GM06990 (cell line): ENCODE results near the gene TDRD12.

Experiments used
- DNase-seq: peaks from one replicate; pipeline ENCODE4 v3.0.0-alpha.2; 2011; ENCODE audit not compliant: insufficient read length; ENCODE audit errors: extremely low read depth
- H3K27me3 ChIP-seq: replicated peaks from 2 replicates; pipeline ENCODE4 v1.6.0; 2011; ENCODE audit warnings: low read length; ENCODE audit not compliant: control insufficient read depth, insufficient read depth
- H3K36me3 ChIP-seq: 2 replicates; pipeline ENCODE4 v1.5.1; 2011; ENCODE audit warnings: low read length; ENCODE audit not compliant: control insufficient read depth, insufficient read depth
- H3K4me3 ChIP-seq: replicated peaks from 2 replicates; pipeline ENCODE4 v1.5.1; 2011; ENCODE audit warnings: low read depth, mild to moderate bottlenecking, control low read depth, low read length
- TF ChIP-seq, protein P1 (sequence below): IDR thresholded peaks from 2 replicates; pipeline ENCODE4 v1.5.1; 2011; ENCODE audit warnings: low read length, control low read depth, mild to moderate bottlenecking, inconsistent platforms; ENCODE audit not compliant: insufficient read depth, poor library complexity, severe bottlenecking

TDRD12 gene

DNA sequence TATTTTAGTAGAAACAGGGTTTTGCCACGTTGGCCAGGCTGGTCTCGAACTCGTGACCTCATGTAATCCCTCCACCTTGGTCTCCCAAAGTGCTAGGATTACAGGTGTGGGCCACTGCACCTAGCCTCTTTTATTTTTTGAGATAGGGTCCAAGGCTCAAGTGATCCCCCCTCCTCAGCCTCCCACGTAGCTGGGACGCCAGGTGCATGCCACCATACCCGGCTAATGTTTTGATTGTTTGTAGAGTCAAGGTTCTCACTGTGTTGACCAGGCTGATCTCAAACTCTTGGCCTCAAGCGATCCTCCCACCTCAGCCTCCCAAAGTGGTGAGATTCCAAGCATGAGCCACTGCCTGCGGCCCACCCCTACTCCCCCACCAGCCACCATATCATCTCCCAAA lies 143.7 kb downstream of the TDRD12 start:
- TF ChIP-seq, protein P1, sequence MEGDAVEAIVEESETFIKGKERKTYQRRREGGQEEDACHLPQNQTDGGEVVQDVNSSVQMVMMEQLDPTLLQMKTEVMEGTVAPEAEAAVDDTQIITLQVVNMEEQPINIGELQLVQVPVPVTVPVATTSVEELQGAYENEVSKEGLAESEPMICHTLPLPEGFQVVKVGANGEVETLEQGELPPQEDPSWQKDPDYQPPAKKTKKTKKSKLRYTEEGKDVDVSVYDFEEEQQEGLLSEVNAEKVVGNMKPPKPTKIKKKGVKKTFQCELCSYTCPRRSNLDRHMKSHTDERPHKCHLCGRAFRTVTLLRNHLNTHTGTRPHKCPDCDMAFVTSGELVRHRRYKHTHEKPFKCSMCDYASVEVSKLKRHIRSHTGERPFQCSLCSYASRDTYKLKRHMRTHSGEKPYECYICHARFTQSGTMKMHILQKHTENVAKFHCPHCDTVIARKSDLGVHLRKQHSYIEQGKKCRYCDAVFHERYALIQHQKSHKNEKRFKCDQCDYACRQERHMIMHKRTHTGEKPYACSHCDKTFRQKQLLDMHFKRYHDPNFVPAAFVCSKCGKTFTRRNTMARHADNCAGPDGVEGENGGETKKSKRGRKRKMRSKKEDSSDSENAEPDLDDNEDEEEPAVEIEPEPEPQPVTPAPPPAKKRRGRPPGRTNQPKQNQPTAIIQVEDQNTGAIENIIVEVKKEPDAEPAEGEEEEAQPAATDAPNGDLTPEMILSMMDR, result no peak
- Histone ChIP-seq H3K27me3 (no peaks in the 10 kb centered on the region; the same call in 1 of the 2 replicates), H3K4me3 (no peak overlapping the region), H3K36me3 (no peaks in the 10 kb centered on the region)
- no peak for DNase-seq

DNA sequence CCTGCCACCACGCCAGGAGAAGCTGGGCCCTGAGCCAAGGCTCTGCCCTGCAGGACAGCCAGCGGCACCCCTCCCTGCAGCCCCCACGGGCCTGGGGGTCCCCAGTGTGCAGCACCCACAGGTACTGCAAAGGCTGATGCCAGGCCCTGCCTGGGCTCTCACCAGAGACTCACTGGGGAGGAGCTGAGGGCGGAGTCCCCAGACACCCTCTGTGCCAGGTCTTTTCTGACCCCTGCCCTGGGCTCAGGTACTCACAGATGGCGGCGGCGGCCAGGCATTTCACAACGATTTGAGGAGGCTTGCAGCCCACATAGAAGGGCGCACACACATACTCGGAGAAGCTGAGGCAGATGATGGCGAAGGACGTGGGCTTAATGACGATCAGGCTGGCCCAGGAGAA lies 144.3 kb downstream of the TDRD12 start:
- Histone ChIP-seq H3K27me3 (no peaks in the 10 kb centered on the region; the same call in 1 of the 2 replicates), H3K4me3 (no peak overlapping the region), H3K36me3 (no peaks in the 10 kb centered on the region)
- DNase-seq, result no peak
- TF ChIP-seq, protein P1, result no peak

DNA sequence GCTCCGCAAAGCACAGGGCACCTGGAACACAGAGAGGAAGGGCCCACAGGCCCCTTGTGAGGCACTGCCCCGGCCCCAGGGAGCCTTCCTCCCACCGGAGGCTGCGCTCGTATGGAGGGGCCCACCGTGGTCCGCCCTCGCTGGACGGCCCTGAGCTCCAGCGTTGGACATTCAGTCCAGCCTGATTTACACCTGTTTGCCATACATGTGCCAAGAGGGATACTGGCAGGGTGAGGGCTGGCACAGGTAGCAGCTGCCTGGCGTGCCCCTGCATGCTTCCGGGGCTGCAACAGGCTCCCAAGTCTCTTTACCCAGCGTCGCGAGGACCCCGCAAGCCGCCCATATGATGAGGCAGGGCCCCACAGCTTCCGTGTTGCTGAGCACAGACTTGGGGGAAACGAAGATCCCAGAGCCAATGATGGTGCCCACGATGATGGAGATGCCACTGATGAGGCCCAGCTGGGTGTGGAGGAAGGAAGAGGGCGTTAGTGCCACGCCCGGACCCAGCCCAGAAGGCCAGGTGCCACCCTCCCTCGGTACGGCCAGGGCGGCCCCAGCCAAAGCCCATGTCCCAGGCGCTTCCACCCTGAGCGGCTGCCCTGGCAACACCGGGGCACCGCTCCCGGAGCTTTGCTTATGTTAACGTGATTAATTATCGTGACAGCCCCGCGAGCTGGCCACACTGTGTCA lies 144.9 kb downstream of the TDRD12 start:
- Histone ChIP-seq H3K4me3 (no peak overlapping the region), H3K27me3 (no peaks in the 10 kb centered on the region; the same call in 1 of the 2 replicates), H3K36me3 (no peaks in the 10 kb centered on the region)
- TF ChIP-seq, protein P1, result no peak
- no peak for DNase-seq

DNA sequence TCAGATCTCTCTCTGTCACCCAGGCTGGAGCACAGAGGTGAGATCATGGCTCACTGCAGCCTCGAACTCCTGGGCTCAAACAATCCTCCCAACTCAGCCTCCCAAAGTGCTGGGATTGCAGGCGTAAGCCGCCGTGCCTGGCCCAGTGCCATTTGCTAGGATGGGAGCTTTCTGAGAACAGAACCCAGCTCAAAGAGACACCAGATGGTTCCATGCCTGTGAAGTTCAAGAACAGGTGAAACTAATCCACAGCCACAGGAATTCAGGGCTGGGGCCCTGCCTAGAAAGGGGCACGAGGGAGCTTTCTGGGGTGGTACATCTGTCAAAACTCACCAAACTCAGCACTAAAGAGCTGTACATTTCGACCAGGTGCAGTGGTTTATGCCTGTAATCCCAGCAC lies 145.8 kb downstream of the TDRD12 start:
- H3K27me3 ChIP-seq, result no peaks in the 10 kb centered on the region; the same call in 1 of the 2 replicates
- DNase-seq, result no peak
- TF ChIP-seq, protein P1, result no peak
- H3K36me3 ChIP-seq, result no peaks in the 10 kb centered on the region
- no peak overlapping the region for H3K4me3 ChIP-seq

DNA sequence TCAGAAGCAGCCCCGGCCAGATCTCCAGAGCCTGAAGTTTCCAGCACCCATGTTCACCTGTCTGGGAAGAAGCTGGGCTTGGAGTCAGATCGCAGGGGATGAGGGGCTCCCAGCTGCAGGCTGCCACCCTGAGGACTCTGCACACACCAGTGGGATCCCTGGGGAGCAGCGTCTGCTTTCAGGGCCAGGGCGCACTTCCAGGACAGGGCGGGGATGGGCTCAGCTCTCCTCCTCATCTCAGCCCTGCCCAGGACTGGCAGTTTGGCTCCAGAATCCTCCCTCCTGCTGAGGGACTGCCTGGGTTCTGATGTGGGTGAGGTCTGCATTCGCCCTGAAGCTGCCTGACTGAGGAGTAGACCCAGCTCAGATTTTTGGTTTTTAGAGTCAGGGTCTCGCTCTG lies 146.5 kb downstream of the TDRD12 start:
- H3K27me3 ChIP-seq, result no peaks in the 10 kb centered on the region; the same call in 1 of the 2 replicates
- DNase-seq, result no peak
- TF ChIP-seq, protein P1, result no peak
- no peaks in the 10 kb centered on the region for H3K36me3 ChIP-seq
- no peak overlapping the region for H3K4me3 ChIP-seq
